Astrocyte (in vitro differentiated cells and primary cell): ENCODE measurements around the gene COPS3. TPM values are rescaled to one million over a fixed set of nuclear protein-coding genes. Genes with fewer than 3 reads are reported as not detected.

Source experiments
- DNase-seq: peaks from one replicate; pipeline ENCODE4 v3.0.0-alpha.2; 2010; ENCODE audit warnings: low read depth
- FAIRE-seq: peaks from 2 replicates; lab custom pipeline; 2011; peaks lifted over from hg19 to GRCh38; lab: Jason Lieb, UNC
- H2AFZ ChIP-seq: 2 replicates; pipeline ENCODE4 v1.6.0; 2012; ENCODE audit warnings: low read depth, low read length, inconsistent platforms
- H3K27ac ChIP-seq: 2 replicates; pipeline ENCODE4 v1.5.1; 2011; ENCODE audit warnings: low read depth, low read length, inconsistent platforms
- H3K27me3 ChIP-seq: 2 replicates; pipeline ENCODE4 v1.6.0; 2011; ENCODE audit warnings: low read length, inconsistent platforms; ENCODE audit not compliant: insufficient read depth
- H3K36me3 ChIP-seq: 2 replicates; pipeline ENCODE4 v1.5.1; 2011; ENCODE audit warnings: low read length, inconsistent platforms; ENCODE audit not compliant: insufficient read depth
- H3K4me1 ChIP-seq: 2 replicates; pipeline ENCODE4 v1.5.1; 2011; ENCODE audit warnings: low read length, inconsistent platforms; ENCODE audit not compliant: insufficient read depth
- H3K4me2 ChIP-seq: 2 replicates; pipeline ENCODE4 v1.6.0; 2012; ENCODE audit warnings: low read length, inconsistent platforms
- H3K4me3 ChIP-seq: 2 replicates; pipeline ENCODE4 v1.5.1; 2011; ENCODE audit warnings: low read depth, mild to moderate bottlenecking, low read length, inconsistent platforms; ENCODE audit not compliant: insufficient read depth
- H3K79me2 ChIP-seq: 2 replicates; pipeline ENCODE4 v1.6.0; 2012; ENCODE audit warnings: mild to moderate bottlenecking, low read length, inconsistent platforms; ENCODE audit not compliant: insufficient read depth
- H3K9ac ChIP-seq: 2 replicates; pipeline ENCODE4 v1.6.0; 2012; ENCODE audit warnings: mild to moderate bottlenecking, low read length, inconsistent platforms
- H3K9me3 ChIP-seq: 2 replicates; pipeline ENCODE4 v1.5.1; 2012; ENCODE audit warnings: low read depth, mild to moderate bottlenecking, low read length, inconsistent platforms; ENCODE audit not compliant: insufficient read depth
- H4K20me1 ChIP-seq: 2 replicates; pipeline ENCODE4 v1.6.0; 2012; ENCODE audit warnings: low read length, inconsistent platforms; ENCODE audit not compliant: insufficient read depth
- H3K27ac Mint-ChIP-seq: one replicate; pipeline ENCODE4 v1.8.0; 2021; ENCODE audit warnings: mild to moderate bottlenecking, mixed read lengths; ENCODE audit not compliant: unreplicated experiment
- H3K27me3 Mint-ChIP-seq: one replicate; pipeline ENCODE4 v1.8.0; 2021; ENCODE audit warnings: low read depth, mixed read lengths; ENCODE audit not compliant: unreplicated experiment
- H3K36me3 Mint-ChIP-seq: one replicate; pipeline ENCODE4 v1.8.0; 2021; ENCODE audit warnings: low read depth, mixed read lengths; ENCODE audit not compliant: unreplicated experiment
- H3K4me1 Mint-ChIP-seq: one replicate; pipeline ENCODE4 v1.8.0; 2021; ENCODE audit warnings: low read depth, mixed read lengths; ENCODE audit not compliant: unreplicated experiment
- H3K4me3 Mint-ChIP-seq: one replicate; pipeline ENCODE4 v1.8.0; 2021; ENCODE audit warnings: mild to moderate bottlenecking, moderate library complexity, mixed read lengths; ENCODE audit not compliant: unreplicated experiment
- H3K9me3 Mint-ChIP-seq: one replicate; pipeline ENCODE4 v1.8.0; 2021; ENCODE audit warnings: mild to moderate bottlenecking, mixed read lengths; ENCODE audit not compliant: unreplicated experiment
- CTCF ChIP-seq: IDR thresholded peaks from 2 replicates; pipeline ENCODE4 v1.5.1; 2011; ENCODE audit warnings: low read depth, mild to moderate bottlenecking, inconsistent platforms, low read length, moderate library complexity; ENCODE audit not compliant: insufficient read depth
- EZH2 ChIP-seq: IDR thresholded peaks from 2 replicates; pipeline ENCODE4 v1.6.1; 2012; ENCODE audit warnings: mild to moderate bottlenecking, low read length, inconsistent platforms; ENCODE audit not compliant: insufficient read depth
- total RNA-seq: library from RNA; stranded (reverse); gene quantifications from 2 replicates; pipeline ENCODE4 v1.2.1, GENCODE V29; 2021

COPS3 gene
- total RNA-seq, 1 donor from 2014 or later = 76.8 TPM

GRCh38 chr17:17321356-17322025 is 40.4 kb upstream of the COPS3 start:
- H3K27ac ChIP-seq = no peak overlapping the region
- FAIRE-seq (no peak), DNase-seq (no peak)
- no peaks in the 10 kb centered on the region for H3K4me1 ChIP-seq
- no peaks in the 10 kb centered on the region for H3K9me3 ChIP-seq
- Mint-ChIP-seq H3K36me3 (no peaks in the 10 kb centered on the region), H3K4me3 (no peak overlapping the region), H3K4me1 (no peaks in the 10 kb centered on the region), H3K27me3 (peaks cover 13% of the 10 kb centered on the region), H3K27ac (no peak overlapping the region), H3K9me3 (no peaks in the 10 kb centered on the region)
- H3K36me3 ChIP-seq = no peaks in the 10 kb centered on the region
- H3K9ac ChIP-seq = no peak overlapping the region
- H4K20me1 ChIP-seq = no peaks in the 10 kb centered on the region
- TF ChIP-seq CTCF = no peak
- TF ChIP-seq EZH2 = no peak
- H2AFZ ChIP-seq = no peak overlapping the region
- no peaks in the 10 kb centered on the region for H3K27me3 ChIP-seq
- H3K79me2 ChIP-seq = no peaks in the 10 kb centered on the region
- no peak overlapping the region for H3K4me2 ChIP-seq
- H3K4me3 ChIP-seq = no peak overlapping the region

GRCh38 chr17:17320911-17321220 is 39.8 kb upstream of the COPS3 start:
- H3K9me3 Mint-ChIP-seq = no peaks in the 10 kb centered on the region
- TF ChIP-seq CTCF (no peak), EZH2 (no peak)
- Histone ChIP-seq H3K27ac (no peak overlapping the region), H2AFZ (no peak overlapping the region), H3K9me3 (no peaks in the 10 kb centered on the region), H3K4me3 (no peak overlapping the region), H3K36me3 (no peaks in the 10 kb centered on the region), H3K9ac (no peak overlapping the region), H3K4me1 (no peaks in the 10 kb centered on the region), H3K27me3 (no peaks in the 10 kb centered on the region), H4K20me1 (no peaks in the 10 kb centered on the region), H3K4me2 (no peak overlapping the region), H3K79me2 (no peaks in the 10 kb centered on the region)
- H3K4me3 Mint-ChIP-seq = no peak overlapping the region
- H3K27me3 Mint-ChIP-seq = peaks cover 9% of the 10 kb centered on the region
- no peaks in the 10 kb centered on the region for H3K4me1 Mint-ChIP-seq
- H3K36me3 Mint-ChIP-seq = no peaks in the 10 kb centered on the region
- H3K27ac Mint-ChIP-seq = no peak overlapping the region
- DNase-seq (no peak), FAIRE-seq (no peak)

DNA sequence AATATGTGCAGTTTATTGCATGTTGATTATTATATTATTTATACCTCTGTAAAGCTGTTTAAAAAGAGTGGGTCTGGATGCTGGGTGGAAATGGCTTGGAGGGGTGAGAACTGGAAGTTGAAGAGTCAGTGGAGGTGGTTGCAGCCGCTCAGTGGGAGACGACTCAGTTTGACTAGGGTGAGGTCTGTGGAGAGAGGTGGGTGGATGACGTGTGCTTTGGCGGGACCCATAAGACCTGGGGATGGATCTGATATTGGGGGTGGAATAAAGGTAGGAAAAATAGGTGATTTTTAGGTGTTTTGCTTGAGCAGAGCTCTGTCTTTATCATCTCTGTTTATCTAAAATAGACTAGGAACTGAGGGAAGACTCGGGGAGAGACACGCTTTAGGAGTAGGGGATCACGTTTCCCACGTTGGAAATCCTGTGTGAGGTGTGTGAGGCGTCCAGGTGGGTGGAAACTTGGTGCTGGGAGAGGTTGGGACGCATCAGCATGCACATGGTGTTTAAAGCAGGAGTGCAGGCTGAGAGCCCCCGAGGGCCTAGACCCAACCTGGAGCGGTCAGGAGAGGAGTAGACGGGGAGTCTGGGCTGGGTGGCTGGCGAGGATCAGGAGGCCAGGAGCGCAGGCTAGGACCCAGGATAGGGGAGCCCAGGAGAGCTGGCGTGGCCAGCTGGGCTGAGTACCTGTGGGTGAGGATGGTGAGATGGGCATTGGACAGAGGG is 39.3 kb upstream of the COPS3 start:
- no peak for DNase-seq
- H3K9ac ChIP-seq = no peak overlapping the region
- H3K4me2 ChIP-seq = no peak overlapping the region
- H3K36me3 ChIP-seq = no peaks in the 10 kb centered on the region
- H3K4me3 ChIP-seq = no peak overlapping the region
- no peak overlapping the region for H3K27ac ChIP-seq
- H3K36me3 Mint-ChIP-seq = no peaks in the 10 kb centered on the region
- H3K79me2 ChIP-seq = no peaks in the 10 kb centered on the region
- H3K4me1 ChIP-seq = no peaks in the 10 kb centered on the region
- no peaks in the 10 kb centered on the region for H3K9me3 Mint-ChIP-seq
- TF ChIP-seq CTCF = no peak
- no peak for TF ChIP-seq EZH2
- no peaks in the 10 kb centered on the region for H3K27me3 ChIP-seq
- H3K4me3 Mint-ChIP-seq = no peak overlapping the region
- no peaks in the 10 kb centered on the region for H4K20me1 ChIP-seq
- H3K27ac Mint-ChIP-seq = no peak overlapping the region
- H3K4me1 Mint-ChIP-seq = no peaks in the 10 kb centered on the region
- H3K9me3 ChIP-seq = no peaks in the 10 kb centered on the region
- H2AFZ ChIP-seq = no peak overlapping the region
- H3K27me3 Mint-ChIP-seq = peaks cover 5% of the 10 kb centered on the region
- FAIRE-seq = no peak
